ENCODE data around the gene MFNG.
"Not testable (repeated sequence)": the region's sequence is repeated elsewhere in the genome, so short reads cannot be mapped to it uniquely, and the experiment has no call there.

Gene MFNG

DNA sequence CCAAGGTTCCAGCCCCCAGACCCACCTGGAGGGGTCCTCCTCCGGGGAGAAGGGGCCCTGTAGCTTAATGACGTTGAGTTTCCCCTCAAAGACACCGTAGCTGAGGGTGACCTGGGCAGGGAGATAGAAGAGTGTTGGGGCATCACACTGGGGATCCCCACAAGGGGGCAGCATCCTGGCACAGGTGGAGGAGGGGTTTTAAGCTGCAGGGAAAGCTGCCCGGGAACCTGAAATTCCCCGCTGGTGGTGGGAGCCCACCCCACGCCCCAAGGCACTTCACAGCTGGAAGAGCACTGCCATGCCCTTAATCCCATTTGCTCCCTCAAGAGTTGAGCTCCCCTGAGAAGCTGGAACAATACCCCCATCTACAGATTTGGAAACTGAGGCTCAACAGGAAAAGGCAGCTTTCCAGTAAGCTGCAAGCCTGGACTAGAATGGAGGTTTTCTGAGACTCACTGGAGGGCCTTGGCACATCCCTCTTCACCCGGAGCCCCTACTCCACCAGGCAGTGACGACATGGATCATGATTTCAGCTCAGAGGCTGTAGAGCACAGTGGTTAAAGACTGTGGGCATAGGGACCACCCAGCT lies 13.7 kb downstream of the MFNG start:
- DNase-seq, result no peak

DNA sequence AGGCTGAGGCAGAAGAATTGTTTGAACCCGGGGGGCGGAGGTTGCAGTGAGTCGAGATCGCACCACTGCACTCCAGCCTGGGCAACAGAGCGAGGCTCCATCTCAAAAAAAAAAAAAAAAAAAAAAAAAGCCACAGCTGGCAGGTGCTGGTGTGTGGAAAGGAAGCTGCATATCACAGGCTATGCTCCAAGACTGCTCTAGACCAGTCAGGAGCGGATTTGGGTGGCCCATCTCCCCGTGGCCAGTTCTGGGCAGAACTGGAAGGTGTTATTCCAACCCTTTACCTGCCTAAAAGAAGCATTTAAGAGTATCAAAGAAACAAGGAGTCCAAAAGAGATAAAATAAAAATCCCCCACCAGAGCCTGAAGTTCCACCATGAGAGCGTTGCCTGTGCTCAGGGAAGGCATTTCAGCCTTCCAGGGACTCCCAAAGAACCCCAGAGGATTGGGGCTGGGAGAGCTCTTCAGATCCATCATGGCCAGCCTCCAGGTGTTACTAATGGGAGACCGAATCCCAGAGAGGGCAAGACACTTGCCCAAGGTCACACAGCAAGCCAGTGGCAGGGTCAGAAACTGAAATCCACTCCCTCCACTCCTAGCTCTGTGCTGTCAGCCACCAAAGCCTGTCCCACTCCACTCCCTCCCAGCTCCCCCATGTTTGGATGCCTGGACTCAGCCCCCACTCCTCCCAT lies 14.3 kb downstream of the MFNG start:
- no peak for DNase-seq

DNA sequence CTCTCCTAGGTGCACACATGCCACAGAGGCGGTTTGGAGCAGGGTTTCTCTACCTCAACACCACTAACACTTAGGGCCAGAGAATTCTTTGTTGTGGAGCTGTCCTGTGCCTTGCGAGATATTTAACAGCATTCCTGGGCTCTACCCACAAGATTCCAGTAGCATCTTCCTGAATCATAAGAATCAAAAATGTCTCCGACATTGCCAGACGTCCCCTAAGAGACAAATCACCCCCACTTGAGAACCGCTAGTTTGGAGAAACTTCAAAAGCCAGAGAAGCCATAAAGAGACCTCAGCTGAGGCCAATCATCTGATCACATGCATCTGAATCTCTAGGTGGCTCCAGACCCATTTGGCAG lies 16.1 kb downstream of the MFNG start:
- no peak for DNase-seq

DNA sequence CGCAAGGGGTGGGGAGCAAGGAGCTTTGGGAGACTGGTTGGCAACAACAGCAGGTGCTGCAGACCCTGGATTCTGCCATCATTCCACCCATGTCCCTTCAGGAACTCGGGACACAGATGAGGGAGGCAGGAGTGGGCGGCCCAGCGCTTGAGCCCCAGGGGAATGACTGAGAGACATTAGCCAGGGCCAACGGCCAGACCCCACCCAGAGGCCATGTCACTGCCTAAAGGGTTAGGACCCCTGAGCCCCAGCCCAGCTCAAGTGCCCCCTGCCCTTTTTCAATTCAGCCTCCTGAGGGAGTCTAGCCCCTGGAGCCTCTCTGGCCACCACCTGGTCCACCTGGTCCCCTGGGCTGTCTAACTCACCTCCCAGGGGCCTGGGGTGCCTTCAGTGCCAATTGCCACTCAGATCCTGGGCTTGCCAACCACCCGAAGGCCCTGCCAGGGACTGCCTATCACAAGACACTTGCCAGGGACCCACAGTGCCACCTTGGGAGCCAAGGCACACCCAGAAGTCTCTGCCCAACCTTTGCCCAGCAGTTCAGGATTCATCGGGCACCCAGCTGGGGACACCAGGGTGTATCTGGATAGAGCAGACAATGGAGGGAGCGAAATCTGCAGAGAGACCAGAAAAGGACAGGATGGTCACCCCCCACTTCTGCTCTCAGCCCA lies 16.6 kb downstream of the MFNG start:
- no peak for DNase-seq

DNA sequence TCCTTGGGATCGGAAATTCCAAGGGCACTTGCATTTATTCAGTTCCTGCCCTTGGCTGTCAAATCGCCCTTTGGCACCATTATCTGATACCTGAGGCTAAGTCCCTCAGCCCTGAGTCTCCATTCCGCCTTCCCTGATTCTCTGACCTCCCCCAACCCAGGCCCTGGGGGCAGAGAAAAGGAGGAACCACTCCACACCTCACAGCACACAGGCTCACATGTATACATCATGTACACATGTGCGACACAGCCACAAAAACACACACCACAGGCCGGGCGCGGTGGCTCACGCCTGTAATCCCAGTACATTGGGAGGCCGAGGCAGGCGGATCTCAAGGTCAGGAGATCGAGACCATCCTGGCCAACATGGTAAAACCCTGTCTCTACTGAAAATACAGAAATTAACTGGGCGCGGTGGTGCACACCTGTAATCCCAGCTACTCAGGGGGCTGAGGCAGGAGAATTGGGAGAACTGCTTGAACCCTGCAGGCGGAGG lies 17.9 kb downstream of the MFNG start:
- DNase-seq, result not testable (repeated sequence)

DNA sequence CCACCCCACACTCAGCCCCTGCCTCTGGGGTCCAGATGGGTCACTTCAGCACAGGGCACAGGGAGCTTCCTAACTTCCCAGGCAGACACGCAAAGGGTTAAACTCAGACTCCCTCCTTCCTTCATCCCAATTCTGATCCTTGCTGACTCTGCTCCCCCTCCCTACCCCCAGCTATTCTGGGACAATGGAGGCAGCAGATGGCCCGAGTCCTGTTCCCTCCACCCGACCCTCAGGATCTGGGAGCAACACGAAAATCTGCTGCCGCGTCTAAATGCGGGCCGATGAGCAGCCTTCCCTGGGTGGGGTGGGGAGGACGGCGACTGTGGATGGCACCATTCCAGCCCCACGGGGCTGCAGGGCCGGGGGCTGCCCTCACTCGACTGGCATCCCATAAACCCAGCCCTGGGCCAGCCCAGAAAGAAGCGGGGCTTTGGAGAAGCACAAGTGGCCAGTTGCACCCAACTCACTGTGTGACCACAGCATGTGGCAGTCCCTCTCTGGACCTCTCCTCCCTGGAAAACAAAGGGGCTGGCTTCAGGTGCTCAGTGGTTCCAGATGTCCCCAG lies 18.7 kb downstream of the MFNG start:
- peak; percentile 14 for DNase-seq

DNA sequence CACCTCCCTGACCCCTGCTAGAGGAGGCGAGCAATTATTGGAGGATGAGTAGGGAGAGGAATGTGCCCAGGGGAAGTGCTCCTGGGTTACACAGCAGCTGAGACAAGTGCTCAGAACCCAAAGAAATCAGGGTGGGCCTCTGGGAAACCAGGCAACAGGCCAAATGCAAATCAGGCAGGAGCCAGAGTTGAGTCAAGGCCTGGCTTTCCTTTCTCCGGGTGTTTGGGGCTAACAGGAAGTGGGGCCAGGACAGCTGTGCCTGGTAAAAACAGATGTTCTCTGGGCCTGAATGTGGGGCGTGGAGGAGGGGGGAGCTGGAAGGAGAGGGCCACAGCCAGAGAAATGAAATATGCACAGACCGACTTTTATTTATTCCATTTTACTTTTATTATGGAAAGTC lies 22.0 kb downstream of the MFNG start:
- no peak for DNase-seq

DNA sequence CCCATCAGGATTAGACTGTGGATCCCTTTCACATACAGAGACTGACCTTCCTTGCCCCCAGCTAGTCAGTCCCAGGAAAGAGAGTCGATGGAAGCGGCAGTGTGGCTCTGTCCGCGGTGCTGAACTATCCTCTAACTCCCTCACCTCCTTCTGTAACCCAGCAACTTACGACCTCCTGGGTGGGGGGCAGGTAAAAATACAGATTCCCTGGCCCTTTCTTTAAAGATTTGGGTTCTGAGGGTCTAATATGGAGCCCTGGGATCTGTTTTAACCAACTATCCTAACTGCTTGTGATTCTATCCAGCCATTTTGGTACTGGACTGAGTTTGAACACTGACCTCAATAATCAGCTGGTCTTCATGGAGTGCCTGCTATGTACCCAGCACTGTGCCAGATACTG lies 23.2 kb downstream of the MFNG start:
- DNase-seq, result no peak

DNA sequence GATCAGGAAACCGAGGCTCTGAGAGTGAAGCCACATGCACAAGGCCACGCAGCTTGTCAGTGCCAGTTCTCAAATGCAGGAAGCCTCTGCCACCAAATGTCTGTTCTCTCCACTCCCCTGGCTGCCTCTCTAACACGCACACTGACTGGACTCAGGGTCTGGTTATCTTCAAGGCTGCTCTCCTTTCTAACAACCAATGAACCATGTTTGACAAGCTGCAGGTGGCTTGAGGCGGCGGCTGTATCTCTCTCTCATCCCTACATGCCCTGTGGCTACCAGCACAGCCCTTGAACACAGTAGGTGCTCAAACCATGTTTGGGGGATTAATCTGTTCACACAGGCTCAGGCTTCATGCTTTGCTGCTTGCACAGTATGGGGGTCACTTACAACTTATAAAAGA lies 23.7 kb downstream of the MFNG start:
- no peak for DNase-seq

DNA sequence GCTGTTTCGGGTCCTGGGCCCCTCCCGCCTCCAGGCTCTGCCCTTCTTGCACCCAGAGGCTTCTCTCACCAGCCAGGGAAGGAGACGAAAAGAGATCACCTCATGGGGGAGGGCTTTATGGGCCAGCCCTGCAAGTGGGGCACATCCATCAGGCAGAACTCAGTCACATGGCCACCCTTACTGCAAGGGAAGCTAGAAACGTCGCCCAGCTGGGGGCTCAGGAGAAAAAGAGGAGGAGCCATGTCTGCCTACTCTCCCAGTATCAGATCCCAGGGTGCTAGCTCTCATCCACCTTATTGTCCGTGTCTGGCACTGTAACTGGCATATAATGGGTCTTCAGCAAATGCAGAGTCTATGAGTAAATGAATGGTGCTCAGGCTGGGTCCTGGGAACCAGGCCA lies 24.2 kb downstream of the MFNG start:
- DNase-seq, result no peak

DNA sequence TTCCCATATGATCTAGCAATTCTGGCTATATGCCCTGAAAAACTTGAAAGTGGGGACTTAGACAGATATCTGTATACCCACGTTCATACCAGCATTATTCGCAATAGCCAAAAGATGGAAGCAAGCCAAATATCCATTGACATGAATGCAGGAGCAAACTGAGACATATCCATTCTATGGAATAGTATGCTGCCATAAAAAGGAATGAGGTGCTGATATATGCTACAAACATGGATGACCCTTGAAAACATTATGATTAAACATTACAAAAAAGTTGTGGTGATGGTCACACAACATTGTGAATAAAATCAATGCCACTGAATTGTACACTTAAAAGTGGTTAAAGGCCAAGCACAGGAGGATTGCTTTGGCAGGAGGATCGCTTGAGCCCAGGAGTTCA lies 25.5 kb downstream of the MFNG start:
- no peak for DNase-seq

DNA sequence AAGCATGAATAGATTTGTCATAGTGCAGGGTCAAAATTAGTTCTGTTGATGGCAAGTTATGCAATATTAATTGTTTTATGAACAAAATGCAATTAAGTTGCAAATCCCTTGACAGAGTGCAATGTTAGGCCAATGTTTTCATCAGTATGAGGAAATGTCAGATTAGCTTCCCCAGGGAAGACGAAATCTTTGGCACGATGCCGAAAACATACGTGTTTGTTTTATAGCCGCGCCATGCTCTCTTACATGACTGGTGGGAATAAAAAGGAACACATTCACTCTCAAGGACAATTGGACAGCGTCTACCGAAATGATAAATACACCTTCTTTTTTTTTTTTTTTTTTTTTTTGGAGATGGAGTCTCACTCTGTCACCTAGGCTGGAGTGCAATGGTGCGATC lies 27.0 kb downstream of the MFNG start:
- no peak for DNase-seq

DNA sequence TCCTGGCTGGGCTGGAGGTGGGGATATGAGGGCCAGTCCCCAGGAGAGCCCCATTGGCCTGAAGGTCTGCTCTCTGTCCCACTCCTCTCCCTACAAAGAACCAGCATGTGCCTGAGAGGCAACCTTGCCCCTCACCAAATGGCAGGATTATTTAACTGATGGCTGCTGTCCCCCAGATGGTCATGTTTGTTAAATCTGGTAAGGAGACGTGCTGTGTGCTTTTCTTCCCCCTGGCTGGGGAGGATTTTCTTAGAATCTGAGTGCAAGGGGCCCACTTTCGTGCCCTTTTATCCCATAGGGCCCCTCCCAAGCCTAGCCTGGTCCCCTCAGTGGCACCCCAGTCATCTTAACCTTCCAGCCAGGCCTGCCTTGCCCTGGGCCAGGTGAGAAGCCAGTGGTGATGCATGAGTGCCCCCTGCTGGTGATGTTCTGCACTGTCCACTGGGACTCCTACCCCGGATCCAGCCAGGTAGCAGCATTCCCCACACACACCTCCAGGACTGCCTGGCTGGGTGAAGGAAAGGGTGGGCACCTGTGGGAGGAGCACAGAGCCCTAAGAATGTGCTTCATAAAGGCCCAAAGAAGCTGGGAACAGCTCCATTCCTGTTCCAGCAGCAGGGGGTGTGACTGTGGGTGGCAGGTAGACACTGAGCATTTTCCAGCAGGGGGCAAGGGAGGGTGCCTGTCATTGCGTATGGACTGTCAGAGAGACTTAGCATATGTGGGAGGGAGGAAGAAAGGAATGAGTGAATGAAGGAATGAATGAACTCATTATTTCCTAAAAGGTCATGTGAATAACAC lies 28.9 kb downstream of the MFNG start:
- no peak for DNase-seq

DNA sequence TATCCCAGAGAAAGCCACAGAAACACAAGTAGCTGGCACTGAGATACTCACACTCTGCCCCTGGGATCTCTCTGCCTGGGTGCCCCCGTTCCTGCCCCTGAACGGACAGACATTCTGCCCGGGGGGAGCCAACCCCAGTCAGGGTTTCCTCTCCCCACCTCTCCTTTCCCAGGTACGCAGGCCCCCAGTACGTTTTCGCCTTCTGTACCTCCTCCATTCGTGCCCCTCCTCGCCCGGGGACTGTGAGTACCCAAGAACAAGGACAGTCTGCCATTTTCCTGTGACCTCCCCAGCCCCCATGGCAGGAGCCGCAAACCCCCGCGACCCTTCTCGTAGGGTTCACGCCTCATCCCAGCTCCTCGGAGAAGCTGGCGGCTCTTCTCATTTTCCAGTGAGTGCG lies 29.8 kb downstream of the MFNG start:
- no peak for DNase-seq

DNA sequence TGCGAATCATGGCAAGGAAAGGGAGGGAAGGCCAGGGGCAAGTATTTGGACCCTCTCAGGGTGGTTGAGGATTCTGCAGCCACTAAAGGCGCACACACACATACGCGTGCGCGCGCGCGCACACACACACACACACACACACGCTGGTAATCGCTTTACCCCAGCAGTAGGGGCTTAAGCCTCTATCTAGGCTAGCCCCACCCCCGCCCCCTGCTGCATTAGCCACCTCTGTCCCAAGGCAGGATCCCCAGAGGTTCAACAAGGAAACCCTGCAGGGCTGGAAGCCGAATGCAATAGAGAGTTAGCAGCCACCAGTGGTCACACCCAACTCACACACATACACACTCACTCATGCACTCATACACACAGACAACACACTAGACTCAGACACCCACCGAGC lies 30.3 kb downstream of the MFNG start:
- DNase-seq, result no peak

DNA sequence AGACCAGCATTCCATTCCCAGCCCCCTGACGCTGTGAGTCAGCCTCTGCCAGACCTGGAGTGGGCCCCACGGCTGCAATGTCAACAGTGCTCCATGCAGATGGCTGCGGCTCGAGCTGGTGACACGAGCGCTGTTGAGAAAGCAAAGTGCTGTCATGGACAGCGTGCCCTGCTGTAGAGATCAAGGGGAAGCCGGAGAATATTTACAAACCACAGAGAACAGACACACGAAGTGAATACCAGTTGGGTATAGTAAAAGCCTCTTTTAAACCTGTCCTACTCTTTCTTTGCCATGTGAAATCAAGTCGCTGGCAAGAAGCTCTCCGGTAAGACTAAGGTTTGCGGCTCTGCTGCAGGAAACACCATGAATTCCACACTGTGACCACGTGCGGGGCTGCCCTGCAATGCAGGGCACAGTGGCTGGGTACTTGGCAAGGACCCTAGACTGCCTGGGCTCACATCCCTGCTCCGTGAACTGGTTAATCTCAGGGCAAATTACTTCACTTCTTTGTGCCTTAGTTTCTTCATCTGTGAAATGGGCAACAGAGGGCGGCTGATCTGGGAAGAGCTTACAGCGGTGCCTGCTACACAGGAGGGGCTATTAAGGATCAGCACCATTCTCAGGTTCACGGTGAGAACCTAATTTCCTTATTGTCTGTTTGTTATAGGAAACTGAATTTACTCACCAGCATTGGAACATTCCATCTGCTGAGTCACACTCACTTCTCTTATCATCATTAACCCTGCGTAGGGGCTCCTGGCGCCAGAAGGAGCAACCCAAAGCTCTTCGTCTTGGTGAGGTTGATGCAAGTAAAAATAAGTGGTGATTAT lies 31.1 kb downstream of the MFNG start:
- DNase-seq, result no peak

DNA sequence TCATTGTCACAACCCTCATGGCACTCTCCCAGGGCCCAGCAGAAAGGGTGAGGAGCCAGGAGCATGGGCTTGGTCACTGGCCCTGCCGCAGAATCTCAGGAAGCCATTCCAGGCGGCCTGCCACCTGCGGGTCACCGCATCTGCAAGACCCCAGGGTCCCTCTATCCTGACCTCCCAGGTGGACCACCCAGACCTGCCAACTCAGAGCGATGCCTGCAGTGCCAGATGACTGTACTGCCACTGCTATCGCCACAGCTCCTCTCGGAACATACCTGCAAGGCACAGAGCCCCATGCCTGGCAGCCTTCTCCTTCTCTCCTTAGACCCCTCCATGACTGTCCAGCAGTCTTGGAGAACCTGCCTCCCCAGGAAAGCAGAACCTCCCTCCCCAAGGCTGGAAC lies 32.5 kb downstream of the MFNG start:
- DNase-seq, result no peak

DNA sequence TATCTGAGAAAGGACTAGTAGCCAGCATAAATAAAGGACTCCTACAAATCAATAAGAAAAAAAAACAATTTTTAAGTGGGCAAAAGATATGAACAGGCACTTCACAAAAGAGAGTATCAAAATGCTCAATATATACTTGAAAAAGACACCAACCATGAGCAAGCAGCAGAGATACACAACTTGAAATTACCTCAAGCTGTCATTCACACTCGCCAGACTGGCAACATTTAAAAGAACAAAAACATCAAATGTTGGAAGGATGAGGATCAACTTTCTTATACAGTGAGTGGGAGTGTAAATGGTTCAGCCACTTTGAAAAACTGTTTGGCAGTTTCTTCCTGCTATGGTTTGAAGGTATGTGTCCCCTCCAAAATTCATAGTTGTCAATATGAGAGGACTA lies 35.0 kb downstream of the MFNG start:
- DNase-seq, result no peak

DNA sequence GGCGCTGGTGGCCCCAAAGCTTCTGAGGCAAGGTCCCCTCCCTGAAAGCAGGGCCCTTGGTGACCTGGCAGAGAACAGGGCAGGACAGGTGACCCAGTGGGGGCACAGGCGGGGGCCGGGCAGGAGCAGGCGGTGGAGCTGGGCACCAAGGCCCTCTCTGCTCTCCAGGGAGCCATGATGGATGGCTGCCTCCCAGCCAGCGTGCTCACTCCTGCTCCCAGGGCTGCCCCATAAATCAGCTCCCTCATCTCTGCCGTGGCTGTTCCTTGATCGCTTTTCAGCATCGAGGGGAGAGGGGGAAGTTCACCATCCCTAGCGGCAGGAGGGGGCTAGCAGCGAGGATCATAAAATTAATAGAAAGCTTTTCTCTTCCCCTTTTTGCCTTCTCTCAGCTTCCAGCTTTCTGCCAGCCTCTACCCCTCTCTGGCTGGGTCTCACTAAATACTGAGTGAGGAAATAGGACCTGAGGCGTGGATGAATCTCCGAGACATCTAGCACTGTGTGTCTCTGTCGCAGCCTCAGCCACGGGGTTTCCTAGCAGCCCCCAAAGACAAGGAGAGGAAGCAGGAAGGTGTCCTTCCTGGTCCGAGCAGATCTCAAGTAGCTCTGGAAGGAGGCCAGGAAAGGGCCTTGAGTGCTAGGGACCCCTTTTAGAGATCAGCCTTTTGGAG lies 36.7 kb downstream of the MFNG start:
- no peak for DNase-seq

DNA sequence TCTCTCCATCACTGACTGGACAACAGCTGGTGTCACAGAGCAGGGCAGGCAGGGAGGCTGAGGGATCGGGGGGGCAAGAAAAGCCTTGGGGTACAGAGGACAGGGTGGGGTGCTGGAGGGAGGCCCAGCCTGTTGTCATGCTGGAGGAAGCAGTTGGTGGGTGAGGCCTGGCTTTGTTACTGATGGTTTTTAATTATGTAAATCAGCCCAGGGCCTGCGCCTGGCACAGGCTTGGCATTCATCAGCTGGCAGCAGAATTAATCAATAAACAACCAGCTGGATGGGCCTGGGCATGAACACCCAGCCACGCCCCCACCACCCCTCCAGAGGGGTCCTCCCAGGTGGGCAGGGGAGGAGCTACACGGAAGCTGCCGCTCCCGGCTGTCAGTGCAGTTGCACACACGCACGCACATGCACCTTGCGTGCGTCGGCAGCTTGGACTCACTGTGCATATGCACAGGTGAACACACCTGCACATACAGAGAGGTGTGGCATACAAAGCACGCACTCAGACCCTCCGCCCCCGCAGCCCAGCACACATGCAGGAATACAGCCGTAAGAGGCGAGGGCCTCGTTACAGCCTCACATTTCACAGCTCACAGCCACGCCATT lies 37.6 kb downstream of the MFNG start:
- no peak for DNase-seq

DNA sequence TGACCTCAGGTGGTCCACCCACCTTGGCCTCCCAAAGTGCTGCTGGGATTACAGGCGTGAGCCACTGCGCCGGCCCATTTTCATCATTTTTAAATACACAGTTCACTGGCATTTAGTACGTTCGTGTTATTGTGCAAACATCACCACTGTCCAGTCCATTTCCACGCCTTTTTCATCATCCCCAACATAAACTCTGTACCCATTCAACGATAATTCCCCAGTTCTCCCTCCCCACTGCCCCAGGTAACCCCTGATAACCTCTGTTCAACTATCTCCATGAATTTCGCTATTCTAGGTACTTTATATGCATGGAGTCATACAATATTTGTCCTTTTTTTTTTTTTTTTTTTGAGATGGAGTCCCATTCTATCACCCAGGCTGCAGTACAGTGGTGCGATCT lies 40.7 kb downstream of the MFNG start:
- no peak for DNase-seq
